ENCODE measurements around the gene TEX22.
A peak's percentile ranks its signal among the peaks of the same experiment; 100 is the strongest.

The TEX22 gene

DNA sequence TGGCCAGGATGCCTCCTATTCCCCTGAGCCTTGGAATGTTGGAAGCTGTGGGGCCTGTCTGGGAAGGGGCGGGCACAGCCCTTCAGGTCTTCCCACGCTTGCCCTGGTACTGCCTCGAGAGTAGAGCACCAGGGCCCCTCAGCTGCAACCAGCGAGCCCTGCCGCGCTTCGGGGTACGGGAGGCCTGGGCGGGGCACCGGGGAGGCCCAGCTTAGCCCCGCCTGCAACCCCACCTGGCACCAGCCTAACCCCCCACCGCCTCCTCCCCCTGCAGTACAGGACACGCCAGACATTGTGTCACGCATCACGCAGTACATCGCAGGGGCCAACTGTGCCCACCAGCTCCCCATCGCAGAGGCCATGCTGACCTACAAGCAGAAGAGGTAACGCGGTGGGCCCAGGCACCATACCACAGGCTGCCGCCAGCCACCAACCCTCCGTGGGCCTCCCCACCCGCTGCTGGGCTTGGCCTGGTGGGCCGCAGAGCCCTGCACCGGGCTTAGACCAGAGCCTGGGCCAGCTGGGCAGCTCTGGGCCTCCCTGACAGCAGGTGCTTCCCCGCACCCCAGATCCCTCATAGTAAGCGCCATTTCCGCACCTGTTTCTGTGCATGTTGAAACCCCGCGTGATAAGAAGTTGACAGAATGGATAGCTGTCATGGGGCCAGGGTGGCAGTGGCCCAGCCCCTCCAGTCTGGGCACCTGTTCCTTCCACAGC is 13.6 kb upstream of the TEX22 start:
- Histone ChIP-seq H3K4me1 (ENCODE audit: control insufficient read depth in 2 of 2, insufficient read depth in 2 of 2, low read length in 2 of 2) (no peaks in the 10 kb centered on the region), H3K36me3 (ENCODE audit: control insufficient read depth in 2 of 2, insufficient read depth in 2 of 2, low read length in 2 of 2) (peaks cover 12 to 20% of the 10 kb centered on the region in 2 donors), H3K27ac (ENCODE audit: low read depth in 2 of 2, low read length in 2 of 2) (no peak overlapping the region), H3K4me3 (ENCODE audit: low read length in 2 of 2) (no peak overlapping the region), H3K9me3 (ENCODE audit: control insufficient read depth in 2 of 2, low read length in 2 of 2) (no peaks in the 10 kb centered on the region), H3K9ac (ENCODE audit: low read depth in 1 of 2, low read length in 2 of 2) (no peak overlapping the region), H3K27me3 (ENCODE audit: control insufficient read depth in 2 of 2, insufficient read depth in 2 of 2, low read length in 2 of 2) (no peaks in the 10 kb centered on the region)

DNA sequence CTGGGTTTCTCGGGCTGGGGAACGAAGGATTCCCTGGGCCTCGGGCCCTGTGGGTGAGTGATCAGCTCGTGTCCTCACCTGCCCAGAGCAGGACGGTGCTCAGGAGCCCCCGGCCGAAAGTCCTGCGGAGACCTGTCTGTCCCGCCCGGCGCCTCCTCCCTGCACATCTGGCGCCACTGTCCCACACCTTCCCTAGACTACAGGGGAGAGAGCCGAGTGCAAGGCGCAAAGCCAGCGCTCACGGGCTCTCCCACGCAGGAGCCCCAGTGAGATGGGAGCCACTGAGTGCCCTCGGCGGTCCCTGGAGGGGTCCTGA is 13.1 kb upstream of the TEX22 start:
- no peaks in the 10 kb centered on the region for H3K27me3 ChIP-seq (ENCODE audit: control insufficient read depth in 2 of 2, insufficient read depth in 2 of 2, low read length in 2 of 2)
- H3K4me3 ChIP-seq (ENCODE audit: low read length in 2 of 2) = no peak overlapping the region
- H3K36me3 ChIP-seq (ENCODE audit: control insufficient read depth in 2 of 2, insufficient read depth in 2 of 2, low read length in 2 of 2) = peaks cover 12 to 18% of the 10 kb centered on the region in 2 donors
- no peak overlapping the region for H3K9ac ChIP-seq (ENCODE audit: low read depth in 1 of 2, low read length in 2 of 2)
- H3K4me1 ChIP-seq (ENCODE audit: control insufficient read depth in 2 of 2, insufficient read depth in 2 of 2, low read length in 2 of 2) = peaks cover 0 to under 1% of the 10 kb centered on the region in 2 donors
- peak overlapping the region in 1 of 2 donors; percentile 4 for H3K27ac ChIP-seq (ENCODE audit: low read depth in 2 of 2, low read length in 2 of 2)
- no peaks in the 10 kb centered on the region for H3K9me3 ChIP-seq (ENCODE audit: control insufficient read depth in 2 of 2, low read length in 2 of 2)

DNA sequence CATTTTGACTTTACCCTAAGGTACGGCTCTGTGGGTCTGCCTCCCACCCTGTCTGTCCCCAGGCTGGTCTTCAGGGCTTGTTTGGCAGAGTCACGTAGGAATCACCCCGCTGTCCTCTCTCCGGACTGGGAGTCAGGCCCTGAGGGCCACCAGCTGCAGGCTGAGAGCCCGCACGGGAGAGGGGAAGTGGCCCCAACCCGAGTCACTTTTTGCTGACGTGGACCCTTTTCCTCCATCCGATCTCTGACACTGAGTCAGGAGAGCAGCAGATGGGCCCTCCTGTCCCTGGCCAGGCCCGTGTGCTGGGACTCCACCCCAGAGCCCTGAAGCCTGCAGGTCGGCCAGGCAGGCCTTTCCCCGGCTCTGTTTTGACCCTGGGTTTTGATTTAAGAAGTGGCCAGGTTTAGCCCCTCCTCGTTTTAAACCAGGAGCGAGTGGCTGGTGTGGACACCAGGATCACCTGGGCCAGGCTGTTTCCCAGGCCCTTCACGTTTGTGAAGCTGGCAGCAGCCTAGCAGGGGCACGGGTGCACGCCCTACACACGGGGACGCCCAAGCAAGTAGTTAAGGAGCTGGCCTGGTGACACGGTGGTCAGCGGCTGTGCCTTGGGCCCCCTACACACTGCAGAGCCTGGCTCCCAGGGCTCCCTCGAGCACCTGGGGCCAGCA is 12.5 kb upstream of the TEX22 start:
- H3K9ac ChIP-seq (ENCODE audit: low read depth in 1 of 2, low read length in 2 of 2) = no peak overlapping the region
- no peaks in the 10 kb centered on the region for H3K27me3 ChIP-seq (ENCODE audit: control insufficient read depth in 2 of 2, insufficient read depth in 2 of 2, low read length in 2 of 2)
- no peak overlapping the region for H3K4me3 ChIP-seq (ENCODE audit: low read length in 2 of 2)
- H3K4me1 ChIP-seq (ENCODE audit: control insufficient read depth in 2 of 2, insufficient read depth in 2 of 2, low read length in 2 of 2) = peaks cover 0 to 3% of the 10 kb centered on the region in 2 donors
- H3K27ac ChIP-seq (ENCODE audit: low read depth in 2 of 2, low read length in 2 of 2) = peak overlapping the region in 1 of 2 donors; percentile 4
- H3K36me3 ChIP-seq (ENCODE audit: control insufficient read depth in 2 of 2, insufficient read depth in 2 of 2, low read length in 2 of 2) = peaks cover 12 to 18% of the 10 kb centered on the region in 2 donors
- no peaks in the 10 kb centered on the region for H3K9me3 ChIP-seq (ENCODE audit: control insufficient read depth in 2 of 2, low read length in 2 of 2)

- H3K27me3 ChIP-seq (ENCODE audit: control insufficient read depth in 2 of 2, insufficient read depth in 2 of 2, low read length in 2 of 2) = no peaks in the 10 kb centered on the region
- H3K4me1 ChIP-seq (ENCODE audit: control insufficient read depth in 2 of 2, insufficient read depth in 2 of 2, low read length in 2 of 2) = peaks cover 0 to 3% of the 10 kb centered on the region in 2 donors
Measured at GRCh38 chr14:105386581-105387529, 11.5 kb upstream of the TEX22 start.

GRCh38 chr14:105387530-105387922 is 10.8 kb upstream of the TEX22 start:
- Histone ChIP-seq H3K9me3 (ENCODE audit: control insufficient read depth in 2 of 2, low read length in 2 of 2) (no peaks in the 10 kb centered on the region), H3K9ac (ENCODE audit: low read depth in 1 of 2, low read length in 2 of 2) (no peak overlapping the region), H3K27ac (ENCODE audit: low read depth in 2 of 2, low read length in 2 of 2) (no peak overlapping the region), H3K4me3 (ENCODE audit: low read length in 2 of 2) (no peak overlapping the region), H3K36me3 (ENCODE audit: control insufficient read depth in 2 of 2, insufficient read depth in 2 of 2, low read length in 2 of 2) (peaks cover 11 to 14% of the 10 kb centered on the region in 2 donors), H3K27me3 (ENCODE audit: control insufficient read depth in 2 of 2, insufficient read depth in 2 of 2, low read length in 2 of 2) (no peaks in the 10 kb centered on the region), H3K4me1 (ENCODE audit: control insufficient read depth in 2 of 2, insufficient read depth in 2 of 2, low read length in 2 of 2) (peaks cover 0 to 3% of the 10 kb centered on the region in 2 donors)

More at GRCh38 chr14:105386581-105387529, 11.5 kb upstream of the TEX22 start:
- H3K36me3 ChIP-seq (ENCODE audit: control insufficient read depth in 2 of 2, insufficient read depth in 2 of 2, low read length in 2 of 2) = peaks cover 12 to 18% of the 10 kb centered on the region in 2 donors
- H3K4me3 ChIP-seq (ENCODE audit: low read length in 2 of 2) = no peak overlapping the region
- no peak overlapping the region for H3K27ac ChIP-seq (ENCODE audit: low read depth in 2 of 2, low read length in 2 of 2)
- H3K9ac ChIP-seq (ENCODE audit: low read depth in 1 of 2, low read length in 2 of 2) = no peak overlapping the region
- H3K9me3 ChIP-seq (ENCODE audit: control insufficient read depth in 2 of 2, low read length in 2 of 2) = no peaks in the 10 kb centered on the region

- Histone ChIP-seq H3K9me3 (ENCODE audit: control insufficient read depth in 2 of 2, low read length in 2 of 2) (no peaks in the 10 kb centered on the region), H3K9ac (ENCODE audit: low read depth in 1 of 2, low read length in 2 of 2) (no peak overlapping the region), H3K36me3 (ENCODE audit: control insufficient read depth in 2 of 2, insufficient read depth in 2 of 2, low read length in 2 of 2) (peaks cover 5 to 7% of the 10 kb centered on the region in 2 donors), H3K4me3 (ENCODE audit: low read length in 2 of 2) (no peak overlapping the region), H3K27ac (ENCODE audit: low read depth in 2 of 2, low read length in 2 of 2) (peak overlapping the region in 1 of 2 donors; percentile 38), H3K4me1 (ENCODE audit: control insufficient read depth in 2 of 2, insufficient read depth in 2 of 2, low read length in 2 of 2) (peaks cover 0 to 3% of the 10 kb centered on the region in 2 donors), H3K27me3 (ENCODE audit: control insufficient read depth in 2 of 2, insufficient read depth in 2 of 2, low read length in 2 of 2) (no peaks in the 10 kb centered on the region)
Measured at GRCh38 chr14:105388110-105388951, 10.0 kb upstream of the TEX22 start.

- H3K9ac ChIP-seq (ENCODE audit: low read depth in 1 of 2, low read length in 2 of 2) = no peak overlapping the region
- H3K27me3 ChIP-seq (ENCODE audit: control insufficient read depth in 2 of 2, insufficient read depth in 2 of 2, low read length in 2 of 2) = no peaks in the 10 kb centered on the region
- H3K4me1 ChIP-seq (ENCODE audit: control insufficient read depth in 2 of 2, insufficient read depth in 2 of 2, low read length in 2 of 2) = peaks cover 0 to 3% of the 10 kb centered on the region in 2 donors
- H3K9me3 ChIP-seq (ENCODE audit: control insufficient read depth in 2 of 2, low read length in 2 of 2) = no peaks in the 10 kb centered on the region
- peaks cover 5 to 7% of the 10 kb centered on the region in 2 donors for H3K36me3 ChIP-seq (ENCODE audit: control insufficient read depth in 2 of 2, insufficient read depth in 2 of 2, low read length in 2 of 2)
- peak overlapping the region in 1 of 2 donors; percentile 65 for H3K27ac ChIP-seq (ENCODE audit: low read depth in 2 of 2, low read length in 2 of 2)
- no peak overlapping the region for H3K4me3 ChIP-seq (ENCODE audit: low read length in 2 of 2)
Measured at GRCh38 chr14:105388976-105389375, 9.4 kb upstream of the TEX22 start.

- Histone ChIP-seq H3K4me3 (ENCODE audit: low read length in 2 of 2) (no peak overlapping the region), H3K36me3 (ENCODE audit: control insufficient read depth in 2 of 2, insufficient read depth in 2 of 2, low read length in 2 of 2) (peaks cover 5 to 7% of the 10 kb centered on the region in 2 donors), H3K9me3 (ENCODE audit: control insufficient read depth in 2 of 2, low read length in 2 of 2) (no peaks in the 10 kb centered on the region), H3K27me3 (ENCODE audit: control insufficient read depth in 2 of 2, insufficient read depth in 2 of 2, low read length in 2 of 2) (no peaks in the 10 kb centered on the region), H3K9ac (ENCODE audit: low read depth in 1 of 2, low read length in 2 of 2) (no peak overlapping the region), H3K27ac (ENCODE audit: low read depth in 2 of 2, low read length in 2 of 2) (peak overlapping the region in 1 of 2 donors; percentile 65), H3K4me1 (ENCODE audit: control insufficient read depth in 2 of 2, insufficient read depth in 2 of 2, low read length in 2 of 2) (peaks cover 0 to 3% of the 10 kb centered on the region in 2 donors)
Measured at GRCh38 chr14:105389534-105389933, 8.8 kb upstream of the TEX22 start.

- H3K4me3 ChIP-seq (ENCODE audit: low read length in 2 of 2) = no peak overlapping the region
- peaks cover 0 to 3% of the 10 kb centered on the region in 2 donors for H3K4me1 ChIP-seq (ENCODE audit: control insufficient read depth in 2 of 2, insufficient read depth in 2 of 2, low read length in 2 of 2)
- H3K36me3 ChIP-seq (ENCODE audit: control insufficient read depth in 2 of 2, insufficient read depth in 2 of 2, low read length in 2 of 2) = peaks cover 2 to 5% of the 10 kb centered on the region in 2 donors
- no peaks in the 10 kb centered on the region for H3K27me3 ChIP-seq (ENCODE audit: control insufficient read depth in 2 of 2, insufficient read depth in 2 of 2, low read length in 2 of 2)
- H3K9me3 ChIP-seq (ENCODE audit: control insufficient read depth in 2 of 2, low read length in 2 of 2) = no peaks in the 10 kb centered on the region
- no peak overlapping the region for H3K9ac ChIP-seq (ENCODE audit: low read depth in 1 of 2, low read length in 2 of 2)
- peak overlapping the region in 1 of 2 donors; percentile 65 for H3K27ac ChIP-seq (ENCODE audit: low read depth in 2 of 2, low read length in 2 of 2)
Measured at GRCh38 chr14:105389976-105390848, 8.1 kb upstream of the TEX22 start.
